Islet of Langerhans (tissue), 1 donor: ENCODE data around the gene LSS.

Experiments
- FAIRE-seq: peaks from one replicate; lab custom pipeline; 2011; peaks lifted over from hg19 to GRCh38; lab: Jason Lieb, UNC

LSS gene

DNA sequence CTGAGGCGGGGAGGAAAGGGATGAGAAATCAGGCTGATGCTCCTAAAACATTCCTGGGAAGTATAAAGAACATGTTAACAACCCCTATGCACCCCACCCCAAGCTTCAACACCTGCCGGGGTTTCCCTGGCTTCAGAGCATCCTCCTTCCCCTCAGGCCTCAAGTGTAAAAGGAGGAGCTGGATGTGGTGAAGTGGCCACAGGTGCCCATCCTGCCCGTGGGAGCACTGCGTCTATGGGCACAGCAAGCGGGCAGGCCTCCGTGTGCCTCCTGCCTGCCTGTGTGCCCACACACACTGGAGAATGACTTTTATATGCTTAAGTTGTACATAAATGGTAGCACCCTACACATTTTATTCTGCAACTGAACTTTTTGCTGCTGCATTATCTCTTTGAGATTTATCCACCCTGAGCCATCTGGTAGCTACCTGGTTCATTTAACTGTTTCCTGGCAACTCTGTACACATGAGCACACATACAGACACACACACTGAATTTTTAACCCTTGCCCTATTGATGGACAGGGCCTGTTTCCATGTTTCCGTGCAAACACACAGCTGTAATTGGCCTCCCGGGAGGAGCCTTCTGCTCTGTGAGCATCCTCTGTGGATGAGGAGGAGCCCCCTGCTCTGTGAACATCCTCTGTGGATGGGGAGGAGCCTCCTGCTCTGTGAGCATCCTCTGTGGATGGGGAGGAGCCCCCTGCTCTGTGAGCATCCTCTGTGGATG is 59.8 kb downstream of the LSS start:
- FAIRE-seq: peak; percentile 71

DNA sequence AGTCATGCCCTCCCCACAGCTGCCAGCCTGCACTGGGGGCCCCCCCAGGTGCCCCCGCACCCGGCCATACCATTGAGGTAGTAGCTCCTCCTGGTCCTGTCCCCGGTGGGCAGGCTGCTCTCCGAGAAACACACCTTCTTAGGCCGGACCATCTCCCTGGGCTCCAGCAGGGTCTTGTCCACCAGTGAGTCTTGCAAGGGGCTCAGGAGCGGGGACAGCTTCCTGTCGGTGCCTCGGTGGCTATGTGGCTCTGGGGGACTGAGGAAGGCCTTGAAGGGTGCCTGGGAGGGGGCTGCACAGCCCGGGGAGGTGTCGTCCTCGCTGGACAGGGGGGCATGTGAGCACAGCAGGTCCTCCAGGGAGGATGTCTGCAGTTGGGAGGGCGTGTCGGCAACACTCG is 60.3 kb downstream of the LSS start:
- no peak for FAIRE-seq

DNA sequence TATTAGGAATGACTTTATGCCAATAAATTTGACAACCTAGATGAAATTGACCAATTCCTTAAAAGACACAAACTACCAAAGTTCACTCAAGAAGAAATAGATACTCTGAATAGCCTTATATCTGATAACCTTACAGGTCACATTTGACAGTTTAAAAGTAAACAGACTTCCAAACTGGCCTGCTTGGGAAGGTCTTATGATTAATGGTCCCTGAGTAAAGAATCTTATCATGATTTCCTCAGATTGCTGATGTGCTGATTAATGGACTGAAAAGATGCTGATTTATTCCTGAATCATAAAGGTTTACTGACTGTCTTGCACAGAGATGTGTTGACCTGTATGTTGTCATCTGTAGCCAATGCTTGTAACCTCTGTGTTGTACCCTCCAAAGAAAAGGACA is 63.5 kb downstream of the LSS start:
- FAIRE-seq: no peak

DNA sequence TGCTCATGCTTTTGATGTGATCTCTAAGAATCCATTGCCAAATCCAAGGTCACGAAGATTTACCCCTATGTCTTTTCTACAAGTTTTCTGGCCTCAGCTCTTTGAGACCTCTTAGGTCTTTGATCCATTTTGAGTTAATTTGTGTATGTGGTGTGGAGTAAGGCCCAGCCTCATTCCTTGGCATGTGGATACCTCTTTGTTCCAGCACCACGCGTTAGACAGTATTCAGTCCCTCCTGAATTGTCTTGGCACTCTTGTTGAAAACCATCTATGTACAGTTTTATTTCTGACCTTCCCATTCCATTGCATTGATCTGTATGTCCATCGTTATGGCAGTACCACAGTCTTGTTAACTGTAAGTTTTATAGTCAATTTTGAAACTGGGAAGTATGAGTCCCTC is 65.2 kb downstream of the LSS start:
- FAIRE-seq: no peak

DNA sequence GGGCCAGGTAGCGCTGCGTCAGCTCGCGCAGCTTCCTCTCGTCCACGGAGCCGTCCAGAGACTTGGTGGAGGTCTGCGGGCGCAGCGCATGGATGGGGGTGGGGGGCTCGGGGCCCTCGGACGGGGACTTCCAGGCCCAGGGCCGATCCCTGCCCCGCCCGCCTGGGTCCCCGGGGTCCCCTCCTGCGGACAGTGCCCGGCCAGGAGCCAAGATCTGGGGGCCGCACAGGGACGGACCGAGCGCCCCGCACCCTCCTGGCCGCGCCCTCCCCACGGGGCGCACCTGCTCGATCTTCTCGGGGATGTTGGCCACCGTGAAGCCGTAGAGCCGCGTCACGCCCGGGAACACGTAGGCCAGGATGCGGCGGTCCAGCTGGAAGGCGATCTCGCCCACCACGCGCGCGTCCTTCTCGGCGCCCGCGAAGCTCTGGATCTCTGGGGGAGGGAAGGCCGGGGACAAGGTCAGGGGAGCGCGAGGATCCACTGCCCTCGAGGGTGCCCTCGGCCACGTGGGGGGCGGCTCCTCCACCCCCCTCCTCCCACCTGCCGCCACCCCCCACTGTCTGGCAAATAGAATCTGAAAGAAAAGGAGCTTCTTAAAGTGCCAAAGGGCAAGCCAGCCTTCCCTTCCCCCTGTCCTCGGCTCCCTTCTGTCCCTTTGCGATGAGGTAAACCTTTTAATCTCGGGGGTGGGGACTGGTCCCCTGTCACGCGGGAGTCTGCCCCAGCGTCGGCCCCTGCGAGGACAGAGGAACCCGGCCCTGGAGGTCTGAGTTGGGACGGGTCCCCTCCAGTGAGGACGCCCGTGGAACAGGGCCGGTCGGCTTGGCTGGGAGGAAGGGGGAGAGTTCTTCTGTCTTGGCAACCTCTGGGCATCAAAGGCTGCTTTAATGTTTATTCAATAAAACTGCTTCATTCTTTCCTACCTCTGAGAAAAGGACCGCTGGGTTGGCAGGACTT is 66.7 kb downstream of the LSS start:
- FAIRE-seq: no peak

DNA sequence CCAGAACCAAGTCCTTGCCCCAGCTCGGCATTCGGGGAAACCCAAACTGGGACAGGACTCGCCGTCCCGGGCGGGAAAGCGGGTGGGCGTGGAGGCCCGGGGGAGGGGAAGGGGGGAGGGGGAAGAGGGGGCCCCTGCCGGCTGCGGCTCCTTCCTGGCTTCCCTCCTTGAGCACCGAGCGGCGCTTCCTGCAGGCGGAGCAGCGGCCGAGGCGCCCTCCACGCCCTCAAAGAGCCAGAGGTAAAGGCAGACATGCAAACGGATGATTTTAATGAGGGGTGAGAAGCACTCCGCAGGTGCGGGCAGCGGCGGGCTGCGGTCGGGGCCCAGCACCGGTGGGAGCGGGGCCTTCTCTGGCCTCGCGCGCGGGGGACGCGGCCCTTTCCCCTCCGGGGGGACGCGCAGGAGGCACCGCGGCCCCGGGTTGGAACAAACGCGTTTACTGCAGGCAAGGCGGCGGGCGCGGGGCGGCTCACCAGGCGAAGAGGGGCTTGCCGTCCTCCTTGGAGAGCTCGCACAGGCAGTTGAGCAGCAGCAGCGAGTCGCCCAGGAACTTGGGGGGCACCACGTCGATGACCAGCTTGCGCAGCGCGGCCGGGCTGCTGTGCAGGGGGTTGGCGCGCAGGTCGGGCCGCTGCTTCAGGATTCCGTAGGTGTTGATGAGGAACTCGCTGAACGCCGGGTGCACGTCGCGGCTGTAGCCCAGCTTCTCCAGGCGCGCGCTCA is 67.5 kb downstream of the LSS start:
- FAIRE-seq: no peak

DNA sequence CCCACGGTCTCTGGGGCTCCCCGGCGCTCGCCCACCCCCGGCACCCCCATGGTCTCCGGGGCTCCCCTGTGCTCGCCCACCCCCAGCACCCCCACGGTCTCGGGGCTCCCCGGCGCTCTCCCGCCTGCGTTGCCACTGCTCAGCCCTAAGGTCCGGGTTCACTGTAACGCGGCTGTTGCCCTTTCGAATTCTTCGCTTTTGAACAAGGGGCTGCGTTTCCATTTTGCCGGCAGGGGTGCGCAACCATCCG is 68.0 kb downstream of the LSS start:
- FAIRE-seq: no peak

DNA sequence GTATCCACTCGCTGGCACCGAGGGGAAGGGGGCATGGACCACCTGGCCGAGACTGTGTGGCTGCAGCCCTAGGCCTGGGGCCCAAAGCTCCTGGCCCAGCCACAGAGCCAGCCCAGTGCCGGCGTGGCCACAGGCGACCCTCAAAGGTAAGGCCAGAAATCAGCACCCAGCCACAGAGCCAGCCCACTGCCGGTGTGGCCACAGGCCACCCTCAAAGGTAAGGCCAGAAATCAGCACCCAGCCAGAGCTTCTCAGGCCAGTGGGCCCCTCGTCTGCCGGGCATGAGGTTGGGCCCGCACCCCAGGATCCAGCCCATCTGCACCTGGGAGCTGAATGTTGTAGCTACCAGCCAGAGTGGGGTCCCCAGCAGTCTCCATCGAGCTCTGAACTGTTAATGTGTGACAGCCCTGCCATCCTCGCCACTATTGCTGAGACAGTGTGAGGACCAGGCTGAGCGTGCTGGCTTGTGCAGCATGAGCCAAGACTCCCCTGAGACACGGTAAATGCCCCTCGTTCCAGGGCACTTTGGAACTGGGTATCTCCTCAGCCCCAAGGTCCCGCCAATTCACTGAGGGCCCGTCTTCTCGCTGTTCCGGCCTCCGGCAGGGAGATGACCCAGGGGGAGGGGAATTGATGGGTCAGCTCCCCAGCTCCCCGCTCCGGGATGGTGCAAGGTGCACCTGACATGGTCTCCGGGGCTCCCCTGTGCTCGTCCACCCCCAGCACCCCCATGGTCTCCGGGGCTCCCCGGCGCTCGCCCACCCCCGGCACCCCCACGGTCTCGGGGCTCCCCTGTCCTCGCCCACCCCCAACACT is 68.5 kb downstream of the LSS start:
- FAIRE-seq: no peak

DNA sequence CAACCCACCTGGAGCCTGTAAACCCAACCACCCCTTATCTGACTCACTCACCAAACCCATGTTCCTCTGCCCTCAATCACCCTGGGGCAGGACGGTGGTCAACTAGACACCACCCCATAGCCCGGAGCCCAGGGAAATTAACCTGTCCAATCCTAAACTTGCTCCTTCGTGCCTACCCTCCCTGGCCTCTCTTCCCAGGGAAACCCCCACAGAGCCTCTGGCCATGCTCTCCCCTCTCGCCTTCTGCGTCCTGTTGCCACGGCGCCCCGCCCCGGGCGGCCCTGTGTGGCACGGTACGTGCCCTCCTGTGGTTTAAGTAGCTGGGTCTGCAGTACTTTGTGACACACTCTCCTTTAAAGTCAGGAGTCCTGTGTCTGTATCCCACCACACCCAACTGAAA is 69.2 kb downstream of the LSS start:
- FAIRE-seq: no peak

DNA sequence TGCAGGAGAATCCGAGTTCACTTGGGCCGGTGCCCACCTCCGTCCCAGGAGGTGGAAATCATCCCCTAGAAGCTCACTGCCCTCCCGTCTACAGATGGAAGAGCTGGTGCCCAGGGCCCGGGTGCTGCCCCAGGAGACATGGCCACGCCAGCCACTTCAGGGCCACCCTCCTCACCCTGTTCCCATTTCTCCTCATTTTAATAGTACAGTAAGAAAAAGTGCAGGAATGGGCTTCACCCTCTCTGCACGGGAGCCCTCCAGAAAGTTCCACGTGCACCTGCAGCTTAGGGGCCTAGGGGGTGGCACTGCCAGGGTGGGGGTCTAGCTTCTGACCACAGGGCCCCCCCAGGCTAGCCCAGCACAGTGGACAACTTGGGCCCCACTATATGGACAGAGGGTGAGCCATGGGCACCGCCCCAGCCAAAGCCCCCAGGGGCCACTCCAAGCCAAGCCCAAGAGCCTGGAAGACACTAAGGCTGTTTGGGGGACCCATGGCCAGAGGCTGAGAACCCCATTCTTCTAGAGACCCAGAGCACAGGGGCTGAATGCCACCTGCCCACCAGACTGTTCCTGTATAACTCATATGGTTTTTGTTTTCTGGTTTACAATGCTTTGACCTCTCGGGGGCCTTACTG is 69.8 kb downstream of the LSS start:
- FAIRE-seq: no peak

DNA sequence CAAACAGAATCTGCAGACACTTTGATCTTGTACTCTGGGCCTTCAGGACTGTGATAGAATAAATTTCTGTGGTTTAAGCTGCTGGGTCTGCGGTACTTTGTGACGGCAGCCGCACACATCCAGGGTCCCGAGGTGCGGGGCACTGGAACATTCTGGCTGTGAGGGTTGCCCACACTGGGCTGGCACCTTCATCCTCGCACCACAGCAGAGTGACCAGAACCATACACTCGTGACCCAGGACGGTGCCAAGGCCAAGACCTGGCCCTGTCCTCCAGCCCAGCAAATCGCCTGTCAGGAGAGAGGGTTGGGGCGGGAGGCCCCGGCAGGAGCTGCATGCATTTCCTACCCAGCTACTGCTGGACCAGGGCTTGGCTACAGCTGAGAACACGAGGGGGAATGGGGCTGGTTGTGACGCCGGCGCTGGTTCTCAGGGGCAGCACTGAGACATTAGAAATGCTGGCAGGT is 70.6 kb downstream of the LSS start:
- FAIRE-seq: no peak

DNA sequence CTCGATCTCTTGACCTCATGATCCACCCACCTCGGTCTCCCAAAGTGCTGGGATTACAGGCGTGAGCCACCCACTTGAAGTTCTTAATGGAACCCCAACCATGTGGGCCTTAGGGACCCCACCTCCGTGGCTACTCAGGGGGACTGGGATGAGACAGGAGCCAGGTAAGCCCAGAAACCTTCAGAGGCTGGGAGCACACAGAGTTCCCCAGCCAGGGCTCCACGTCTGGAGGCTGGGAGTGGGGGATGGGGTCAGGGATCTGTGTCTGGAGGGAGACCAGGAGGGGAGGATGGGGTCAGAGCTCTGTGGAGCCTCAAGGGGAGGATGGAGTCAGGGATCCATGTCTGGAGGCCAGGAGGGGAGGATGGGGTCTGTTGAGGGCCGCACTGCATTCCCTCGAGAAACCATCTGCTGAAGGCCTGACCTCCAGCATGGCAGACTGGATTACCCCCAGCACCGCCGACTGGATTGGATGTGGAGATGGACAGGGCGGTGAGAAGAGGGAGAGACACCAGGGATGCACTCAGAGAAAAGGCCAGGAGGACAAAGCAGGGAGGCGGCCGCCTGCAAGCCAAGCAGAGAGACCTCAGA is 71.1 kb downstream of the LSS start:
- no peak for FAIRE-seq

DNA sequence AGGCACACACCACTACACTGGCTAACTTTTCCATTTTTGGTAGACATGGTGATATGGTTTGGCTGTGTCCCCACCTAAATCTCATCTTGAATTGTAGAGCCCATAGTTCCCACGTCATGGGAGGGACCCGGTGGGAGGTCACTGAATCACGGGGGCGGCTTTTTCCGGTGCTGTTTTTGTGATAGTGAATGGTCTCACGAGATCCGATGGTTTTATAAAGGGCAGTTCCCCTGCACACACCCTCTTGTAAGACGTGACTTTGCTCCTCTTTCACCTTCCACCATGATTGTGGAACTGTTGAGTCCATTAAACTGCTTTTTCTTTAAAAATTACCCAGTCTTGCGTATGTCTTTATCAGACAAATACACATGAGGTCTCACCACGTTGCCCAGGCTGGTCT is 71.9 kb downstream of the LSS start:
- FAIRE-seq: no peak

DNA sequence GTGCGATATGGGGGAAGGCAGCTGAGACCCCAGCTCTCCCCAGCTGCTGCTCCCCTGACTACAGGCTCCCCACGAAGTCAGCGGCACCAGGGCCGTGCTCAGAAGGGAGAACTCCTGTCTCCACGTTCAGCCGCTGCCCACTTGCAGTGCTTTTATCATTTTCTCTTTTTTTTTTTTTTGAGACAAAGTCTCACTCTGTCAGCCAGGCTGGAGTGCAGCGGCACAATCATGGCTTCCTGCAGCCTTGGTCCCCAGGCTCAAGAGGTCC is 72.3 kb downstream of the LSS start:
- FAIRE-seq: no peak

DNA sequence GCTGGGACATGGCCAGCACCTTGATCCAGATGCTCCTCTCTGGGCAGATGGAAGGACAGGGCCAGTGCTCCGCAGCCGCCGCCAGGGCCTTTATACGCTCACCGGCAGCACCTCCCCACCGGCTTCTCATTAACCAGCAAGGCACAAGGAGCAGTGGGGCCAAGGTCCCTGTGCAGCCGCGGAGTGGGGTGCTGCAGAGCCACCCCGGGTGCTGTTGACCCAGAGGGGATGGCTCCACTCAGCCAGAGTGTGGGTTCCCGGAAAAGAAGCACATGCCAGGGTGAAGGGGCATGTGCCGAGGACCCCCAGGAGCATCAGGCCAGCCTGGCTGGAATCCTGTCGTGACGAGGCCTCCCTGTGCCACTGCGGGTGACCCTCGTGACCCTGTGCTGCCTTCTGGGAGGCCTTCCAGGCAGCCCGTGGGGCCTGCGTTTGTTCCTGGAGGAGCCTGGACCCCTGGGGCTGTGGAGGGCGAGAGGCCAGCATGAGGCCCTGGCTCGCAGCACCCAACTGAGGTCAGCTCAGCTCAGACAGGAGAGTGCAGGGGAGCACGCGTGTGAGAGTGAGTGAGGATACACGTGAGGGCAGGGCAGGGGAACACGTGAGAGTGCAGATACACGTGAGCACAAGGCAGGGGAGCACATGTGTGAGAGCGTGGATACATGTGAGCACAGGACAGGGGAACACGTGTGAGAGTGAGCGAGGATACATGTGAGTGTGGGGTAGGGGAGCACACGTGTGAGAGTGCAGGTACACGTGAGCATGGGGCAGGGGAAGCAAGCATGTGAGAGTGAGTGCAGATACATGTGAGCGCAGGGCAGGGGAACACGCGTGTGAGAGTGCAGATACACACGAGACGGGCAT is 72.8 kb downstream of the LSS start, which contains the start of gene FTCD:
Gene FTCD, minus strand, starts transcription at position 66 of the 864 bp plus-strand sequence. Its CDS starts 56 bp downstream, at position 10.
- no peak for FAIRE-seq

DNA sequence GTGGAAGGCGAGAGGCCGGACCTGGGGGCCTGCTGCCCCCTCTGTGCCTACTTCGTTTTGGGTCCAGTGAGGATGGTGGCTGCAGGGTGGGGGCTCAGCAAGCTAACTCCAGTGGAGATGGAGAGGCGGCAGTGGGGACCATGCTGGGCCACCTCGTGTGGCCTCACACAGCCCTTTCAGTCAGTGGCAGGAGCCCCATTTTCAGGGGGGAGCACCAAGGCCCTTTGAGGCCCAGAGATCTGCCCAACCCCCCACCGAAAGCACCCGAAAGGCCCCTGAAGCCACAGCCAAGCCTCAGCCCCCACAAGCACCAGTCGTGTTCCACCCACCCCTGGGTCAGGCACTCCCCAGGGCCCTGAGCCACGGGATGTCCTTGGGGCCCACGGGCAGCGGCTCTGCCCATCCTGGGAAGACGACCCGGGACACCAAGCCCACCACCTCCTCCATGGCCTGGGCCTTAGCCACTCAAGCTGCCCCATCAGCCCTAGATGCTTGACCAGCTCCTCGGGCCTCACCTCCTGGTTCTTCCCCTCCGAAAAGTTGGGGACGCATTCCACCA is 73.5 kb downstream of the LSS start:
- FAIRE-seq: no peak

DNA sequence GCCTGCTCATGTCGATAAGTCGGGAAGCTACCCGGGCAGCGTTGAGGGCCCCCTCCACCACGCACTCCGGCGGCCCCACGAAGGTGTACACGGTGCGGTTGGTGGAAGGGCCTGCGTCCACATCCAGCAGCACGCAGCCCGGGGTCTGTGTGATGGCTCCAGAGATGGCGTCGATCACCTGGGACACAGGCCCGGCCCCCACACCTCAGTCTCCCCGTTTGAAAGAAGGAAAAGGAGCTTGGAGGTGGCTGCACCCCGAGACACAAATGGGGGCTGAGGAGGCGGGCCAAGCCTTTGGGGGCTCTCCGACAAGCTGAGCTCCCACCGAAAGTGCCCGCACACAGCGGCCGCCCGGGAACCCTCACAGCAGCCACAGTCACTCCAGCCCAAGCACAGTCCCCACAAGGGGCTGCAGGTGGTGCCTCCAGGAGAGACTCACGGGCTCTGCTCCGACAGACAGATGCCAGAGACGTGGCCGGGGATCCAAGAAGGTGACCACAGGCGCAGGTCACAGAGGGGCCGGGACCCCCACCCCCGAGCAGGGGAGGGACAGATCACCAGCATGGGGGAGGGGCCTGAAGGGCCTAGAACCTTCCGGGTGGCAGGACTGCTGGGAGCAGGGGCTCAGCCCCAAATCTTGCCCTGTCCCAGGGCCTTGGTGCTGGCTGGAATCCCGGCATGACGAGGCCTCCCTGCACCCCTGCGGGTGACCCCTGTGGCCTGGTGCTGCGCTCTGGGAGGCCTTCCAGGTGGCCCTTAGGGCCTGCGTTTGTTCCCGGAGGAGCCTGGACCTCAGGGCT is 74.2 kb downstream of the LSS start:
- FAIRE-seq: no peak

DNA sequence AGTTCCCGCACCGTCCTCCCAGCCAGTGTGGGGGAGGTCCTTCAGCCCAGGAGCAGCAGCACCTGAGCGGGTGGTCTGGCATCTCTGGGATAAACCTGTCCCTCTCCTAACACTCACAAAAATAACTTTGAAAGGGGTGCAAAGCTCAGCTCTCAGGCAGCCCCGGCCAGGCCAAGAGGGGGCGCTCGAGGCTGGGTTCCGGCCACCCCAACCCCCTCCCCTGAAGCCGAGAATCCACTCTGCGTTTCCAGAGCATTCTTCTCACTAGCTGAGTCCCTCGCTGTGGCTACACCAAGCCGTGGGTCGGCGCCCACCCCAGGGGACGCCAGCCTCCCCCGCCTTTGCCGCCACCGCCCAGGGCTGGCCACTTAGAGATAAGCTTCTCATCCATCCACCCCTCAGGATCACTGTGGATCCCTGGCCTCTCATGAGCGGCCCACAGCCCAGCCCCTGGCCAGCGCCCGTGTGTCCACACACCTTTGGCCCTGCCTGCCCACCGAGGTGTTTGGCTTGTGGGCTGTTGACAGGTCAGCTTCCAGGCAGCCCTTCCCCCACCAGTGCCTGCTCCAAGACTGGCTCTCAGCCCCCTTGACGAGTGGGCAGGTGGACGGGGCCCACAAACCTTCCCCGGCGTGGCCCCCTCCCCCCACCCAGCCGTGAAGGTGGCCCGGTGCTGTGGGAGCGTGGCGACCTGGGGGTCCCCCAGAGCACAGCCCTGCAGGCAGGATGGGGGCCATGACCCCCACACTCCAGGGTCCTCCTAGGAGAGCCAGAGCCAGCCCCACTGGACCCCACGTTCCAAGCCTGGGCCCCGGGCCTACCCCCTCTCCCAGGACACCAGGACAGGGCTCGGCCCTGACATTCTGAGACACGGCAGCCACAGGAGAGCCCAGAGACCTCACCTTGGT is 75.1 kb downstream of the LSS start:
- FAIRE-seq: no peak
